Fibroblast of pulmonary artery (primary cell): ENCODE data around the gene SLC35G3.

ENCODE experiments used
- DNase-seq: peaks from one replicate; pipeline ENCODE4 v3.0.0-alpha.2; 2010; ENCODE audit warnings: low read depth
- H3K4me3 ChIP-seq: replicated peaks from 2 replicates; pipeline ENCODE4 v1.5.1; 2011; ENCODE audit warnings: low read depth, mild to moderate bottlenecking, control low read depth, low read length, moderate library complexity
- CTCF ChIP-seq: IDR thresholded peaks from 2 replicates; pipeline ENCODE4 v1.5.1; 2011; ENCODE audit warnings: mild to moderate bottlenecking, control low read depth, low read length, inconsistent platforms; ENCODE audit errors: missing control alignments

The SLC35G3 gene

GRCh38 chr17:35171834-35172233, 22.4 kb downstream of the SLC35G3 start:
- no peak overlapping the region for H3K4me3 ChIP-seq
- no peak for TF ChIP-seq CTCF
- DNase-seq: no peak

- DNase-seq: no peak
- no peak overlapping the region for H3K4me3 ChIP-seq
- TF ChIP-seq CTCF: no peak
These were observed 23.0 kb downstream of the SLC35G3 start for GRCh38 chr17:35170968-35171771.

GRCh38 chr17:35169835-35170363, 24.3 kb downstream of the SLC35G3 start:
- no peak overlapping the region for H3K4me3 ChIP-seq
- no peak for TF ChIP-seq CTCF
- no peak for DNase-seq

GRCh38 chr17:35167666-35168065, 26.5 kb downstream of the SLC35G3 start:
- no peak overlapping the region for H3K4me3 ChIP-seq
- DNase-seq: peak; percentile 2
- TF ChIP-seq CTCF: no peak

- no peak for TF ChIP-seq CTCF
- no peak for DNase-seq
- H3K4me3 ChIP-seq: no peak overlapping the region
These were observed 27.1 kb downstream of the SLC35G3 start for GRCh38 chr17:35167046-35167445.

- no peak for TF ChIP-seq CTCF
- no peak for DNase-seq
- no peak overlapping the region for H3K4me3 ChIP-seq
These were observed 27.7 kb downstream of the SLC35G3 start for GRCh38 chr17:35166526-35166925.

- no peak for DNase-seq
- no peak overlapping the region for H3K4me3 ChIP-seq
- TF ChIP-seq CTCF: no peak
These were observed 29.5 kb downstream of the SLC35G3 start for GRCh38 chr17:35164716-35165115.
